ENCODE measurements around the gene ATOH8. TPM values are rescaled to one million over a fixed set of nuclear protein-coding genes. Genes with fewer than 3 reads are reported as not detected.

ATOH8 gene
- total RNA-seq, 2 donors from 2014 or later = 40.1 to 49.8 TPM

DNA sequence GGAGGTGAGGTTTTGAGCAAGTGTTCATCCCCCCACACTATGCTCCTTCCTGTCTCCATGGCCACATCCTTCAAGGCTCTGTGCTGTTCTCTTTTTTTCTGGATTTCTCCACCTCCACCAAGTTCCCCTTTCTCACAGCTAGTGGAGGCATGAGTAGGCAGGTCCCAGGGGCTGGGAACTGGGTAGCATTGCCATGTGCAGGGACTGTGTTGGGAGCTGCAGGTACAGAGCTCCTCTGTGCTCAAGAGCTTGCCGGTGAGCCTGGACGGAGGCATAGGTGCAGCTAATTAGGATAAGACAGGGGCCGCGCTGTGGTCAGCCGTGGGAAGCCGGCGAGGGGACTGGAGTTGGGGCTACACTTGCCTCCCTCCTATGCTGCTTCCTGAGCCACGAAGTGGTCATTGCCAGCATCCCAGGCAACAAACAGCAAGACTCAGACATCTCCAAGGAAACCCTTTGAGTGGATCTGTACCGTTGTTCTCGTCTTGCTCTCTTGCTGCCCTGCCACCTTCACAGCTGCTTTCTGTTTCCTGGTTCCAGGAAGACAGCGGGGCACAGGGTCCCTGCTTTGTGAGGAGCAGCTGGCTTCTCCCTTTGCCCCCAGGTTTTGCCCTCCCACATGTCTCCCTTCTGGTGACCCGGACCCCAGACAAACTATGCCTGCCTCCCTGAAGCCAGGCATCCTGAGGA, 36.9 kb downstream of the ATOH8 start:
- Histone ChIP-seq H3K27me3 (replicated peaks; ENCODE audit: insufficient read depth) (no peaks in the 10 kb centered on the region), H3K9me3 (no peaks in the 10 kb centered on the region), H3K4me1 (replicated peaks) (no peaks in the 10 kb centered on the region), H3K36me3 (no peaks in the 10 kb centered on the region), H3K4me3 (no peak overlapping the region), H3K27ac (no peak overlapping the region)
- intact Hi-C loops (cut with DNase I) = no loop called here
- TF ChIP-seq POLR2AphosphoS5 (IDR thresholded peaks at IDR 0.05) (no peak), POLR2A (IDR thresholded peaks at IDR 0.05) (no peak)
- TF ChIP-seq, protein P1, sequence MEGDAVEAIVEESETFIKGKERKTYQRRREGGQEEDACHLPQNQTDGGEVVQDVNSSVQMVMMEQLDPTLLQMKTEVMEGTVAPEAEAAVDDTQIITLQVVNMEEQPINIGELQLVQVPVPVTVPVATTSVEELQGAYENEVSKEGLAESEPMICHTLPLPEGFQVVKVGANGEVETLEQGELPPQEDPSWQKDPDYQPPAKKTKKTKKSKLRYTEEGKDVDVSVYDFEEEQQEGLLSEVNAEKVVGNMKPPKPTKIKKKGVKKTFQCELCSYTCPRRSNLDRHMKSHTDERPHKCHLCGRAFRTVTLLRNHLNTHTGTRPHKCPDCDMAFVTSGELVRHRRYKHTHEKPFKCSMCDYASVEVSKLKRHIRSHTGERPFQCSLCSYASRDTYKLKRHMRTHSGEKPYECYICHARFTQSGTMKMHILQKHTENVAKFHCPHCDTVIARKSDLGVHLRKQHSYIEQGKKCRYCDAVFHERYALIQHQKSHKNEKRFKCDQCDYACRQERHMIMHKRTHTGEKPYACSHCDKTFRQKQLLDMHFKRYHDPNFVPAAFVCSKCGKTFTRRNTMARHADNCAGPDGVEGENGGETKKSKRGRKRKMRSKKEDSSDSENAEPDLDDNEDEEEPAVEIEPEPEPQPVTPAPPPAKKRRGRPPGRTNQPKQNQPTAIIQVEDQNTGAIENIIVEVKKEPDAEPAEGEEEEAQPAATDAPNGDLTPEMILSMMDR (IDR thresholded peaks at IDR 0.05) = no peak
- WGBS = 82% methylated on average over 12 of the region's 12 CpGs
- no peak for DNase-seq (ENCODE audit: low spot score)

DNA sequence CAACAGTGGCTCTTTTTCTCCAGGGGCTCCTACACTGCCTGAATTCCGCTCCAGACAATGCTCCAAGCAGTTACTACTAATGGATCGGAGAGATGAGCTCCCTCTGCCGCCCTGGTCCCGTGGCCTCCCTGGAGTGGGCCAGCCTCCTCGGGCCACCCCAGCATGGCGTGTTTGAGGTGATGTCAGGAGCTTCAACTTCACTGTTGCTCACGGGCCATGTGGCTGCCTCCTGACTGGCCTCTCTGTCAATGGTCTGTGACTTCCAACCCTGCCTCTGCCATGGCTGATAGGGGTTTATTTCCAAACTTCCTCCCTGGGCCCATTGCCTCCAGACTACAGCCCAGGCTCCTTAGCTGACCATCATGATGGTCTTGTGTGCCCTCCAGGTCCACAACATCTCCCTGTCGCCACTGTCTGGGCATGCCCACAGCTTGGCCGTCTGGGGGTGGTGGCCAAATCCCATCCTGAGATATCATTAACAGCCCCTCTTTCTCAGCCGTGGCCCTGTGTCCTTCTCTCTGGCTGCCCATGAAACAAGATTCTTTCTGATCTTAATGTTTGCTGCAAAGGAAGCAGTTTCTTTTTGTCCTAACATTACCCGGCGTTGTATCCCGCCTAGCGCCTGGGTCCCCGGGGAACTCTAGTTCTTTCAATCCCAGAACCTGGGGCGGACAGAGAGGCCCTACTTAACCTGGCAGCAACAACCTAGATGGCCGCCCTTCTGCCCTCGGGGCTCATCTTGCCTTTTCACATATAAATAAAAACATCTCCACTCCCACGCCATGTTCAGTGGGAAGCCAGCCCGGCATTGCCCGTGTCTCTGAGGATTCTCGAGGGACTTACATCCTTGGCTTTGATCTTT, 38.1 kb downstream of the ATOH8 start:
- H3K36me3 ChIP-seq = no peaks in the 10 kb centered on the region
- peak overlapping the region in 1 of 2 donors; percentile 26 for H3K27ac ChIP-seq
- TF ChIP-seq POLR2A (IDR thresholded peaks at IDR 0.05) (no peak), POLR2AphosphoS5 (IDR thresholded peaks at IDR 0.05) (no peak)
- TF ChIP-seq, protein P1 (IDR thresholded peaks at IDR 0.05) = no peak
- H3K27me3 ChIP-seq (replicated peaks; ENCODE audit: insufficient read depth) = no peaks in the 10 kb centered on the region
- H3K4me1 ChIP-seq (replicated peaks) = no peaks in the 10 kb centered on the region
- DNase-seq (ENCODE audit: low spot score) = no peak
- H3K9me3 ChIP-seq = no peaks in the 10 kb centered on the region
- 64% methylated on average over 22 of the region's 22 CpGs for WGBS
- intact Hi-C loops (cut with DNase I) = no loop called here
- no peak overlapping the region for H3K4me3 ChIP-seq

DNA sequence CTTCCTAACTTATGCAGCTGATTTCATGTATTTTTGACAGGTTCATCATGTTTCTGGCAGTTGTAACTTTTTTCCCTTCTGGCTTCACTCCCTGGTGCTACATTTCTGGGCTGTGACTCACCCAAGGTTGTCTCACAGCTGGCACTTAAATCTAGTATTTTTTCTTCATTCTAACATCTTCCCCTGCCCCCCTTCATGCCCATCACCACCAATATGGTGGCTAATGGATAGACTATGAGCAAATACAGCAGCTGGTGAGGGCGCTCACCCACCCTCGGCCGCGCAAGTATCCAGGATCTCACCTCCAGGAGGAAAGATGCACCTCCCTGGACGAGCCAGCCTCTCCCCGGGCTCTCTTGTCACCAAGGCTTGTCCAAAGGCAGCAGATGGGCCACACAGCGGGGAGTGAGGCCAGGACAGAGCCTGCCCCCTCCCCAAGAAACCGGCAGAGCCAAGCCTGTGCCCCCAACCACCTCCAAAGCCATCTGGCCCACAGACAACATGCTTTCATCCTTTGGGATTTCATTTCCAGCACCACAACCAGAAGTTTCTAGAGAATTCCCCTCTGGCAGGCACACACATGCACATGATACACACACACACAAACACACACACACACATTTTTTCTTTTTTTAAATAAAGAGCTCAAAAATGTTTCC, 39.1 kb downstream of the ATOH8 start:
- H3K36me3 ChIP-seq = no peaks in the 10 kb centered on the region
- WGBS = 79% methylated on average over 8 of the region's 8 CpGs
- DNase-seq (ENCODE audit: low spot score) = no peak
- peak overlapping the region in 1 of 2 donors; percentile 35 for H3K27ac ChIP-seq
- H3K27me3 ChIP-seq (replicated peaks; ENCODE audit: insufficient read depth) = no peaks in the 10 kb centered on the region
- H3K4me1 ChIP-seq (replicated peaks) = no peaks in the 10 kb centered on the region
- TF ChIP-seq POLR2AphosphoS5 (IDR thresholded peaks at IDR 0.05) = no peak
- TF ChIP-seq, protein P1 (IDR thresholded peaks at IDR 0.05) = no peak
- no peak for TF ChIP-seq POLR2A (IDR thresholded peaks at IDR 0.05)
- intact Hi-C loops (cut with DNase I) = no loop called here
- no peaks in the 10 kb centered on the region for H3K9me3 ChIP-seq
- no peak overlapping the region for H3K4me3 ChIP-seq

DNA sequence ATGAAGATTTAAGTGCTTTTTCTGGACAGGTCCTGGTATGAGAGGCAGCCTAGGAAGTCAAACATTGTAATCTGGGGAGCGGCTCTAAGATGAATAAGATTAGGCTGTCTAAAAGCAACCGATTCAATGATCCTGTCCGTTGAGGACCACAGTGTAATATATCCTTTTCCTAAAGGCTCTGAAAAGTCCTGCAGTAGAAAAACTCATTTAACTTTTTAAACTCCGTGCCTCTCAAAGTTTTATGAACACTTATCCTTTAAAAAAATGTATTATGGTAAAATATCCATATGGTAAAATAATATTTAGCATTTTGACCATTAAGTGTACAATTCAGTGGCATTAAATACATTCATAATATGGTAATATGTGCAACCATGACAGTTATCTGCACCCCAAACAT, 39.8 kb downstream of the ATOH8 start:
- intact Hi-C loops (cut with DNase I) = no loop called here
- no peak for DNase-seq (ENCODE audit: low spot score)
- TF ChIP-seq, protein P1 (IDR thresholded peaks at IDR 0.05) = no peak
- TF ChIP-seq POLR2A (IDR thresholded peaks at IDR 0.05) (no peak), POLR2AphosphoS5 (IDR thresholded peaks at IDR 0.05) (no peak)
- no peaks in the 10 kb centered on the region for H3K36me3 ChIP-seq
- no peaks in the 10 kb centered on the region for H3K4me1 ChIP-seq (replicated peaks)
- no peaks in the 10 kb centered on the region for H3K9me3 ChIP-seq
- H3K27me3 ChIP-seq (replicated peaks; ENCODE audit: insufficient read depth) = no peaks in the 10 kb centered on the region
- H3K27ac ChIP-seq = no peak overlapping the region
- 74% methylated on average over 4 of the region's 4 CpGs for WGBS
- no peak overlapping the region for H3K4me3 ChIP-seq

Data from prostate gland (tissue), 2 donors.